KMS-11 (cell line): ENCODE results near the gene C4orf33.

ENCODE experiments used
- H2AFZ ChIP-seq: fragments of 200-600 bp; sonication (generic); 2 replicates; pipeline ENCODE4 v1.6.1; 2016; ENCODE audit warnings: antibody characterized with exemption, mixed run types, low read depth
- H3K27ac ChIP-seq: fragments of 200-600 bp; sonication (generic); 2 replicates; pipeline ENCODE4 v1.6.1; 2016; ENCODE audit warnings: mild to moderate bottlenecking, mixed run types
- H3K27me3 ChIP-seq: fragments of 200-600 bp; sonication (generic); 2 replicates; pipeline ENCODE4 v1.6.1; 2017; ENCODE audit warnings: mild to moderate bottlenecking, low read depth, mixed run types, moderate library complexity; ENCODE audit not compliant: insufficient read depth
- H3K36me3 ChIP-seq: fragments of 200-600 bp; sonication (generic); 2 replicates; pipeline ENCODE4 v1.6.1; 2017; ENCODE audit warnings: mild to moderate bottlenecking, mixed run types; ENCODE audit not compliant: insufficient read depth
- H3K4me1 ChIP-seq: fragments of 200-600 bp; sonication (generic); 2 replicates; pipeline ENCODE4 v1.6.1; 2016; ENCODE audit warnings: mild to moderate bottlenecking, low read depth, mixed run types; ENCODE audit not compliant: poor library complexity, severe bottlenecking
- H3K4me2 ChIP-seq: fragments of 200-600 bp; sonication (generic); 2 replicates; pipeline ENCODE4 v1.7.0; 2016; ENCODE audit warnings: mild to moderate bottlenecking, mixed run types
- H3K4me3 ChIP-seq: fragments of 200-600 bp; sonication (generic); IDR thresholded peaks from 2 replicates; pipeline ENCODE4 v1.6.1; 2017; ENCODE audit warnings: low read depth, low read length, mixed read lengths; ENCODE audit not compliant: insufficient read depth
- H3K79me2 ChIP-seq: fragments of 200-600 bp; sonication (generic); 2 replicates; pipeline ENCODE4 v1.6.1; 2016; ENCODE audit warnings: low read depth, mixed run types; ENCODE audit not compliant: insufficient read depth
- H3K9ac ChIP-seq: fragments of 200-600 bp; sonication (generic); 2 replicates; pipeline ENCODE4 v1.6.1; 2016; ENCODE audit warnings: mild to moderate bottlenecking, mixed run types
- H4K20me1 ChIP-seq: fragments of 200-600 bp; sonication (generic); 2 replicates; pipeline ENCODE4 v1.6.1; 2016; ENCODE audit warnings: mild to moderate bottlenecking, mixed run types; ENCODE audit not compliant: insufficient read depth
- CTCF ChIP-seq: fragments of 200-600 bp; sonication (generic); conservative IDR thresholded peaks from 2 replicates; pipeline ENCODE4 v1.6.1; 2017; ENCODE audit warnings: low read depth, mild to moderate bottlenecking, antibody characterized with exemption, low read length, moderate library complexity, mixed read lengths

C4orf33 gene

GRCh38 chr4:129095811-129096454 lies at the start of gene C4orf33:
Gene C4orf33 (plus strand): TSS chr4:129096152. CDS start chr4:129102611, 6,459 bp downstream.
- Histone ChIP-seq H3K27me3 (no peaks in the 10 kb centered on the region), H3K4me1 (peaks cover 21% of the 10 kb centered on the region), H3K9ac (peak within 1 kb of the TSS; percentile 23; the same call in 1 of the 2 replicates), H3K27ac (no peak within 1 kb of the TSS), H3K4me3 (no peak within 1 kb of the TSS), H3K4me2 (peak within 1 kb of the TSS; percentile 54; the same call in 1 of the 2 replicates), H3K79me2 (peaks cover 20% of the 10 kb centered on the region), H2AFZ (peak within 1 kb of the TSS; percentile 51; the same call in 1 of the 2 replicates), H4K20me1 (no peaks in the 10 kb centered on the region), H3K36me3 (no peaks in the 10 kb centered on the region)
- TF ChIP-seq CTCF = no peak

GRCh38 chr4:129059028-129059427 lies 36.9 kb upstream of the C4orf33 start:
- Histone ChIP-seq H3K36me3 (no peaks in the 10 kb centered on the region; the same call in 1 of the 2 replicates), H2AFZ (no peak overlapping the region), H3K4me2 (no peak overlapping the region), H3K4me3 (no peak overlapping the region), H4K20me1 (no peaks in the 10 kb centered on the region), H3K27me3 (no peaks in the 10 kb centered on the region), H3K4me1 (no peaks in the 10 kb centered on the region), H3K27ac (no peak overlapping the region), H3K9ac (no peak overlapping the region), H3K79me2 (no peaks in the 10 kb centered on the region)
- TF ChIP-seq CTCF = no peak

GRCh38 chr4:129062580-129062979 lies 33.4 kb upstream of the C4orf33 start:
- H3K36me3 ChIP-seq = no peaks in the 10 kb centered on the region; the same call in 1 of the 2 replicates
- no peaks in the 10 kb centered on the region for H3K27me3 ChIP-seq
- H3K27ac ChIP-seq = no peak overlapping the region
- H3K4me2 ChIP-seq = no peak overlapping the region
- no peaks in the 10 kb centered on the region for H4K20me1 ChIP-seq
- no peak overlapping the region for H3K9ac ChIP-seq
- H3K4me1 ChIP-seq = peaks cover 9% of the 10 kb centered on the region
- H3K4me3 ChIP-seq = no peak overlapping the region
- no peak overlapping the region for H2AFZ ChIP-seq
- no peak for TF ChIP-seq CTCF
- no peaks in the 10 kb centered on the region for H3K79me2 ChIP-seq

- Histone ChIP-seq H3K36me3 (no peaks in the 10 kb centered on the region; the same call in 1 of the 2 replicates), H3K27me3 (no peaks in the 10 kb centered on the region), H3K4me1 (peaks cover 9% of the 10 kb centered on the region), H3K9ac (no peak overlapping the region), H3K4me3 (no peak overlapping the region), H2AFZ (no peak overlapping the region), H3K79me2 (no peaks in the 10 kb centered on the region), H3K4me2 (no peak overlapping the region), H3K27ac (no peak overlapping the region), H4K20me1 (no peaks in the 10 kb centered on the region)
- TF ChIP-seq CTCF = no peak
Observed at GRCh38 chr4:129063640-129064039, 32.3 kb upstream of the C4orf33 start.
